Activated CD8-positive, alpha-beta T cell treated with anti-CD3 and anti-CD28 coated beads for 36 hours (primary cell): ENCODE data around the gene CDH13. TPM values are rescaled to one million over a fixed set of nuclear protein-coding genes. Genes with fewer than 3 reads are reported as not detected.

Experiments
- ATAC-seq: fragments of 200-7000 bp; cut with Tn5 transposase; one replicate; pipeline ENCODE4 v1.10.0; 2021; ENCODE audit warnings: mild to moderate bottlenecking, moderate library complexity
- CTCF ChIA-PET: fragments of 350-600 bp; sonication (Branson Sonifier 250); formaldehyde crosslinking; loops from one replicate; lab custom pipeline; 2021; ENCODE audit warnings: antibody characterized with exemption; lab: Charles Lee
- POLR2A ChIA-PET: fragments of 350-600 bp; sonication (Branson Sonifier 250); formaldehyde crosslinking; loops from one replicate; lab custom pipeline; 2021; ENCODE audit warnings: antibody characterized with exemption; lab: Charles Lee
- DNase-seq: peaks from one replicate; pipeline ENCODE4 v3.0.0-alpha.2; 2020
- H3K27ac Mint-ChIP-seq: one replicate; pipeline ENCODE4 v1.8.0; 2021; ENCODE audit warnings: mild to moderate bottlenecking, mixed read lengths
- H3K27me3 Mint-ChIP-seq: one replicate; pipeline ENCODE4 v1.8.0; 2021; ENCODE audit warnings: mixed read lengths
- H3K36me3 Mint-ChIP-seq: one replicate; pipeline ENCODE4 v1.8.0; 2021; ENCODE audit warnings: low read depth, mixed read lengths
- H3K4me1 Mint-ChIP-seq: one replicate; pipeline ENCODE4 v1.8.0; 2021; ENCODE audit warnings: low read depth, mixed read lengths
- H3K4me3 Mint-ChIP-seq: one replicate; pipeline ENCODE4 v1.8.0; 2021; ENCODE audit warnings: mild to moderate bottlenecking, moderate library complexity, mixed read lengths
- H3K9me3 Mint-ChIP-seq: one replicate; pipeline ENCODE4 v1.8.0; 2021; ENCODE audit warnings: mixed read lengths
- intact Hi-C: fragments of 100-400 bp; cut with micrococcal nuclease; formaldehyde crosslinking; loops from one replicate; pipeline ENCODE4 v1.10.0; 2022
- total RNA-seq, 2 experiments: library from RNA; stranded (reverse); gene quantifications; one replicate each; pipeline ENCODE4 v1.2.3, GENCODE V29; 2021
- TF ChIP-seq, protein P1 (sequence below): fragments of 200-600 bp; IDR thresholded peaks from one replicate; pipeline ENCODE4 v1.8.0; 2022; ENCODE audit warnings: antibody characterized with exemption, mild to moderate bottlenecking

Gene CDH13
- total RNA-seq, 2 experiments from 2014 or later: not detected

DNA sequence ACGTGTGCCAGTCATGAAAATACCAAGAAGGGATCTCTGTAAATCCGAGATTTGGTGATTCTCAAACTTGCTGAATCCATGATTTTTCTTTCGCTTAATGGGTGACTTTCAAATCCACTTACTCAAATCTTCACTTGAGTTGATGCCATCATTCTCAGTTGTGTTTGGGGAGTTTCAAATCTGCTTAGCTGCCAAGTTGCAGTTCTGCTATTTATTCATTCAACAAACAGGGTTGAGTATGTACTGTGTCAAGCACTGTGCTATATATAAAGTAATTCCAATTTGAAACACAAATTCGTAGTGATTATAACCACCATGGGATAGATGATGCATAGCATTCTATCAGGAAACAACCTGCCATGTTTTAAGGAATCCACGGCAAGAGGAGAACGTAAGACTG lies 394.3 kb downstream of the CDH13 start:
- Mint-ChIP-seq H3K4me1 (no peaks in the 10 kb centered on the region), H3K9me3 (no peaks in the 10 kb centered on the region), H3K36me3 (no peaks in the 10 kb centered on the region), H3K27me3 (no peaks in the 10 kb centered on the region), H3K4me3 (no peak overlapping the region), H3K27ac (no peak overlapping the region)
- ChIA-PET POLR2A (no interaction called here), CTCF (no interaction called here)
- intact Hi-C loops: no loop called here
- TF ChIP-seq, protein P1, sequence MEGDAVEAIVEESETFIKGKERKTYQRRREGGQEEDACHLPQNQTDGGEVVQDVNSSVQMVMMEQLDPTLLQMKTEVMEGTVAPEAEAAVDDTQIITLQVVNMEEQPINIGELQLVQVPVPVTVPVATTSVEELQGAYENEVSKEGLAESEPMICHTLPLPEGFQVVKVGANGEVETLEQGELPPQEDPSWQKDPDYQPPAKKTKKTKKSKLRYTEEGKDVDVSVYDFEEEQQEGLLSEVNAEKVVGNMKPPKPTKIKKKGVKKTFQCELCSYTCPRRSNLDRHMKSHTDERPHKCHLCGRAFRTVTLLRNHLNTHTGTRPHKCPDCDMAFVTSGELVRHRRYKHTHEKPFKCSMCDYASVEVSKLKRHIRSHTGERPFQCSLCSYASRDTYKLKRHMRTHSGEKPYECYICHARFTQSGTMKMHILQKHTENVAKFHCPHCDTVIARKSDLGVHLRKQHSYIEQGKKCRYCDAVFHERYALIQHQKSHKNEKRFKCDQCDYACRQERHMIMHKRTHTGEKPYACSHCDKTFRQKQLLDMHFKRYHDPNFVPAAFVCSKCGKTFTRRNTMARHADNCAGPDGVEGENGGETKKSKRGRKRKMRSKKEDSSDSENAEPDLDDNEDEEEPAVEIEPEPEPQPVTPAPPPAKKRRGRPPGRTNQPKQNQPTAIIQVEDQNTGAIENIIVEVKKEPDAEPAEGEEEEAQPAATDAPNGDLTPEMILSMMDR: no peak
- DNase-seq (no peak), ATAC-seq (no peak)

DNA sequence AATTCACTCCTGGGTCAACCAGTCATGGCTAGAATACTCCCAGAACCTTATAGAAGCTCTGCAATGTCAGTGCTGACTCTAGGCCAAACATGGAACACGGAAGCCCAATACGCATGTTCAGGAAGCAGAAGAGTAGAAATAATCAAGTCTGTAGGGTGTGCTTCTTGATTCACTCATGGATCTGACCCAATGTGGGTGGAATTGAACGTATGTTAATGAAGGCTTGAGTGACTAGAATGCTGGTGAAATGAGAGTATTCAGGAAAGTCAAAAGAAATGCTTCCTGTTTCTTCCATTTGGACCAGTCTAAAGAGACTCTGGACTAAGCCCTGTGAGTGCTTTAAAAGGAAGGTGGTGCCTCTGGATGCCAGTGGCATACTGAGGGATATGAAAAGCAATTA lies 395.0 kb downstream of the CDH13 start:
- Mint-ChIP-seq H3K27me3 (no peaks in the 10 kb centered on the region), H3K27ac (no peak overlapping the region), H3K4me3 (no peak overlapping the region), H3K4me1 (no peaks in the 10 kb centered on the region), H3K9me3 (no peaks in the 10 kb centered on the region), H3K36me3 (no peaks in the 10 kb centered on the region)
- DNase-seq (no peak), ATAC-seq (no peak)
- intact Hi-C loops: no loop called here
- ChIA-PET CTCF (no interaction called here), POLR2A (no interaction called here)
- TF ChIP-seq, protein P1: no peak

DNA sequence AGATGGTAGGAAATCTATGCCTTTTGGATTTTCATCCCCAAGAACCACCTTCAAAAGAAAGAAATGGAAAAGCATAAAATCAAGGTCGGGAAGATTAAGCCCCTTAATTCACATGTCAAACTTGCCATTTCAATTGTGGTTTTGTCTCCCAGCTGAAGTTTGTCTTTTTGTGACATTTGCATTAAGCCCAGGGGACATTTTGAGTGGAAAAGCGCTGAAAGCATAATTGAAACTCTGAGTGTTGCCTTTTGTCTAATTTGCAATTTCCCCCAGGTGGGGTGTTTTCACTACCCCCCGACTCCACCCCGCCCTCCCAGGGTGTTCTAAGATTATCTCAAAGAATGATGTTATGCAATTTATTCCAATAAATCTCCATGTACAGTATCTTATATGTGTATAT lies 396.2 kb downstream of the CDH13 start:
- Mint-ChIP-seq H3K27me3 (no peaks in the 10 kb centered on the region), H3K4me1 (no peaks in the 10 kb centered on the region), H3K36me3 (no peaks in the 10 kb centered on the region), H3K27ac (no peak overlapping the region), H3K9me3 (no peaks in the 10 kb centered on the region), H3K4me3 (no peak overlapping the region)
- DNase-seq (no peak), ATAC-seq (no peak)
- intact Hi-C loops: no loop called here
- POLR2A ChIA-PET: no interaction called here
- CTCF ChIA-PET: no interaction called here
- TF ChIP-seq, protein P1: no peak

DNA sequence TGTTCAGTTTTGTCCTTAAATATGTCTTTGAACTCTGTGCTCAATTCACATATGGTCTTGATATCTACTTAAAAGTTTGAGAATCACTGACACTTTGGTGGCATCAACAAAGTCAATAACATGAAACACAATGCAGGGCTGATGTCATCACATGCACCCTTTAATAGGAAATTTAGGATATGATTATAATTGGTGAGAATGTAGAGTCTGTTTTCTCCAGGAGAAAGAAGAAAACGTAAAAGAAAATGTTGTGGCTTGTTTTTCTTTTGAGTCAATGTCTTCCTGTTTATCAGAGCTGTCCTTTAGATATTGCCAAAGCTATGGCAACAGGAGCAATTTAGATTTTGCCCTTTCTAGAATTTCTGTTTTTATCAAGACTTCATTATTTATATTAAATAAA lies 396.9 kb downstream of the CDH13 start:
- H3K9me3 Mint-ChIP-seq: no peaks in the 10 kb centered on the region
- DNase-seq: no peak

DNA sequence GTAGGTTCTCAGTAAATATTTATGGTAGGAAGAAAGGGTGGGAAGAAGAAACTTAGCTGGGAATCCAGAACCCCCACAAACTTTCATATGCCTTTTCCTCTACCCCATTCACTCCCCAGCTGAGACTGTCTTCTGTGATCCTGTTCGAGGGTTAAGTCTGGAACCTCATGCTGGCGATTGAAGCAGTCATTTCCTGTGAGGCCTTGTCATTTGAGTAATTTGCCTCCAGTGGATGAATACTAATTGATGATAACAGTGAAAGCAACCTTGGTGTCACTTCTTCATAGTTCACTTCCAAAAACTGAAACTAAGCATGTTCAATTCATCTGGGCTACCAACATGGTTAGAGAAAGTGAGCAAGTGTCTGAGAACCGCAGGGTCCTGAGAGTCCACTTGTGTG lies 401.2 kb downstream of the CDH13 start:
- no peaks in the 10 kb centered on the region for H3K27me3 Mint-ChIP-seq
- ChIA-PET POLR2A (no interaction called here), CTCF (no interaction called here)
- H3K27ac Mint-ChIP-seq: no peak overlapping the region
- TF ChIP-seq, protein P1: no peak
- no peaks in the 10 kb centered on the region for H3K4me1 Mint-ChIP-seq
- ATAC-seq (no peak), DNase-seq (no peak)
- intact Hi-C loops: no loop called here
- H3K9me3 Mint-ChIP-seq: peaks cover 5% of the 10 kb centered on the region
- no peaks in the 10 kb centered on the region for H3K36me3 Mint-ChIP-seq
- no peak overlapping the region for H3K4me3 Mint-ChIP-seq

More for the DNA sequence above, 396.9 kb downstream of the CDH13 start:
- Mint-ChIP-seq H3K27me3 (no peaks in the 10 kb centered on the region), H3K36me3 (no peaks in the 10 kb centered on the region), H3K27ac (no peak overlapping the region), H3K4me1 (no peaks in the 10 kb centered on the region), H3K4me3 (no peak overlapping the region)
- ChIA-PET CTCF (no interaction called here), POLR2A (no interaction called here)
- intact Hi-C loops: no loop called here
- no peak for ATAC-seq
- TF ChIP-seq, protein P1: no peak
